ENCODE measurements around the gene COL11A1.
"Not testable (repeated sequence)": the region's sequence is repeated elsewhere in the genome, so short reads cannot be mapped to it uniquely, and the experiment has no call there.

COL11A1 gene

GRCh38 chr1:102833151-102833550 lies 275.2 kb downstream of the COL11A1 start:
- no peak for DNase-seq

GRCh38 chr1:102826706-102827105 lies 281.6 kb downstream of the COL11A1 start:
- DNase-seq: not testable (repeated sequence)

Data from stimulated activated naive CD4-positive, alpha-beta T cell treated with Interleukin-2 at 50 U/mL for 16 hours (primary cell).